K562 (cell line): ENCODE results near the gene BMP6. TPM values are rescaled to one million over a fixed set of nuclear protein-coding genes. Genes with fewer than 3 reads are reported as not detected.
A peak's percentile ranks its signal among the peaks of the same experiment; 100 is the strongest.

Source experiments
- CAMTA2 ChIP-seq: fragments of 250-450 bp; sonication (Bioruptor Pico); conservative IDR thresholded peaks from 2 replicates; pipeline ENCODE4 v1.5.1; 2022
- CTCFL ChIP-seq: IDR thresholded peaks from 2 replicates; pipeline ENCODE4 v1.6.1; 2011; ENCODE audit warnings: borderline replicate concordance, low read depth, mild to moderate bottlenecking, moderate library complexity, low read length; ENCODE audit not compliant: insufficient read depth, poor library complexity, severe bottlenecking
- ELK3 ChIP-seq: fragments of 450-650 bp; formaldehyde crosslinking; IDR thresholded peaks from 2 replicates; pipeline ENCODE4 v1.4.0; 2020; ENCODE audit warnings: mild to moderate bottlenecking
- HMG20A ChIP-seq: fragments of 450-650 bp; formaldehyde crosslinking; conservative IDR thresholded peaks from 2 replicates; pipeline ENCODE4 v1.4.0; 2020; ENCODE audit warnings: mild to moderate bottlenecking, mixed read lengths
- MBD1 ChIP-seq: fragments of 250-450 bp; sonication (Bioruptor Pico); IDR thresholded peaks from 2 replicates; pipeline ENCODE4 v1.8.0; 2022; ENCODE audit warnings: inconsistent platforms
- PML ChIP-seq: IDR thresholded peaks from 2 replicates; pipeline ENCODE4 v1.6.1; 2012; ENCODE audit warnings: low read length, inconsistent platforms
- THRAP3 ChIP-seq: fragments of 450-650 bp; IDR thresholded peaks from 2 replicates; pipeline ENCODE4 v1.6.1; 2016; ENCODE audit warnings: mild to moderate bottlenecking, inconsistent platforms, borderline replicate concordance
- ZFP36 ChIP-seq: fragments of 150-350 bp; IDR thresholded peaks from 2 replicates; pipeline ENCODE4 v1.6.1; 2018; ENCODE audit warnings: low read length, low read depth; ENCODE audit not compliant: partially characterized antibody
- ZNF408 ChIP-seq: fragments of 250-450 bp; sonication (Bioruptor Pico); IDR thresholded peaks from 2 replicates; pipeline ENCODE4 v1.4.0; 2020; ENCODE audit warnings: low read depth, mild to moderate bottlenecking, moderate library complexity
- ZNF445 ChIP-seq: fragments of 250-450 bp; sonication (Bioruptor Pico); IDR thresholded peaks from 2 replicates; pipeline ENCODE4 v1.4.0; 2020; ENCODE audit warnings: low read depth, mild to moderate bottlenecking, moderate library complexity
- ZSCAN29 ChIP-seq: fragments of 450-650 bp; IDR thresholded peaks from 2 replicates; pipeline ENCODE4 v1.6.1; 2017
- polyA plus RNA-seq, 8 experiments: library from polyadenylated mRNA; depleted of rRNA in 4 of 8; stranded (reverse) in 5 of 8; unstranded in 3 of 8; fragments of >200 nt; fragmentation: Nextera tagmentation in 2 of 8; fragmentation: Illumina TruSeq in 1 of 8; extraction: Ambion mirVana in 2 of 8; extraction: Trizol in 1 of 8; gene quantifications; 2 replicates each; pipeline versions ENCODE4 v1.2.1 to v1.2.3, GENCODE V29; 2011 to 2014; ENCODE audit warnings: inconsistent platforms in 1 of 8, missing spikeins in 1 of 8
- total RNA-seq, 7 experiments: library from RNA; depleted of rRNA in 6 of 7; stranded (reverse); fragments of >200 nt in 6 of 7; fragmentation: Illumina TruSeq in 2 of 7; extraction: Trizol in 2 of 7; gene quantifications; 2 replicates each; pipeline versions ENCODE4 v1.2.1 to v1.2.3, GENCODE V29; 2011 to 2021; ENCODE audit warnings: low replicate concordance in 1 of 7
- TF ChIP-seq, protein P1 (sequence below): sonication (generic); formaldehyde crosslinking; IDR thresholded peaks from 2 replicates; pipeline ENCODE4 v1.8.1; 2023; ENCODE audit warnings: mild to moderate bottlenecking, missing genetic modification reagents
- TF ChIP-seq, protein P2 (sequence below): sonication (generic); formaldehyde crosslinking; IDR thresholded peaks from 2 replicates; pipeline ENCODE4 v1.8.1; 2023; ENCODE audit warnings: mild to moderate bottlenecking, missing genetic modification reagents

The BMP6 gene
- total and polyA plus RNA-seq, 9 of the 15 experiments (the other 6 are each of a cell fraction or from before 2014, with no cell fraction given) = 0.01 to 0.13 (median 0.06) TPM; not detected in 3

DNA sequence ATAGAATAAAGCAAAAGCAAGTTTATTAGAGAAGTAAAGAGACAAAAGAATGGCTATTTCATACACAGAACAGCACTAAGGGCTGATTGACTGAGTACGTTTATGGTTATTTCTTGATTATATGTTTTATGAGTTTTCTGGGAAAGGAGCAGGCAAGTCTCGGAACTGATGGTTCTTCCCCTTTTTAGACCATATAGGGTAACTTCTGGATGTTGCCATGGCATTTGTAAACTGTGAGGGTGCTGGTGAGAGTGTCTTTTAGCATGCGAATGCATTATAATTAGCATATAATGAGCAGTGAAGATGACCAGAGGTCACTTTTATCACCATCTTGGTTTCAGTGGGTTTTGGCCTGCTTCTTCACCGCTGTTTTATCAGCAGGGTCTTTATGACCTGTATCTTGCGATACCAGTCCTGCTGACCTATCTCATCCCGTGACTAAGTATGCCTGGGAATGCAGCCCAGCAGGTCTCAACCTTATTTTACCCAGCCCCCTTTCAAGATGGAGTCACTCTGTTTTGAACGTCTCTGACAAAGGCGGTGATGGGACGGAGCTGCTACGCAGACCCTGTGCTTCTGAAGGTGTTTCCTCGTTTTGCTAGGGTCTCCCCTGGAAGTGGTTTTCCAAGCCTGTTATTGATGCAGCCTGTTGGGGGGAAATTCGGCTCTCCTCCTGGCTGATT lies 45.4 kb upstream of the BMP6 start (continued):
- TF ChIP-seq ZNF408 (CRISPR knock-in tag) = no peak
- no peak for TF ChIP-seq ELK3 (CRISPR knock-in tag)
- TF ChIP-seq, protein P1, sequence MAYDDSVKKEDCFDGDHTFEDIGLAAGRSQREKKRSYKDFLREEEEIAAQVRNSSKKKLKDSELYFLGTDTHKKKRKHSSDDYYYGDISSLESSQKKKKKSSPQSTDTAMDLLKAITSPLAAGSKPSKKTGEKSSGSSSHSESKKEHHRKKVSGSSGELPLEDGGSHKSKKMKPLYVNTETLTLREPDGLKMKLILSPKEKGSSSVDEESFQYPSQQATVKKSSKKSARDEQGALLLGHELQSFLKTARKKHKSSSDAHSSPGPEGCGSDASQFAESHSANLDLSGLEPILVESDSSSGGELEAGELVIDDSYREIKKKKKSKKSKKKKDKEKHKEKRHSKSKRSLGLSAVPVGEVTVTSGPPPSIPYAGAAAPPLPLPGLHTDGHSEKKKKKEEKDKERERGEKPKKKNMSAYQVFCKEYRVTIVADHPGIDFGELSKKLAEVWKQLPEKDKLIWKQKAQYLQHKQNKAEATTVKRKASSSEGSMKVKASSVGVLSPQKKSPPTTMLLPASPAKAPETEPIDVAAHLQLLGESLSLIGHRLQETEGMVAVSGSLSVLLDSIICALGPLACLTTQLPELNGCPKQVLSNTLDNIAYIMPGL (CRISPR knock-in tag) = no peak
- no peak for TF ChIP-seq HMG20A (CRISPR knock-in tag)
- TF ChIP-seq ZSCAN29 = no peak
- no peak for TF ChIP-seq ZNF445 (CRISPR knock-in tag)
- no peak for TF ChIP-seq MBD1
- TF ChIP-seq THRAP3 = no peak
- TF ChIP-seq CAMTA2 (CRISPR knock-in tag) = no peak
- TF ChIP-seq, protein P2, sequence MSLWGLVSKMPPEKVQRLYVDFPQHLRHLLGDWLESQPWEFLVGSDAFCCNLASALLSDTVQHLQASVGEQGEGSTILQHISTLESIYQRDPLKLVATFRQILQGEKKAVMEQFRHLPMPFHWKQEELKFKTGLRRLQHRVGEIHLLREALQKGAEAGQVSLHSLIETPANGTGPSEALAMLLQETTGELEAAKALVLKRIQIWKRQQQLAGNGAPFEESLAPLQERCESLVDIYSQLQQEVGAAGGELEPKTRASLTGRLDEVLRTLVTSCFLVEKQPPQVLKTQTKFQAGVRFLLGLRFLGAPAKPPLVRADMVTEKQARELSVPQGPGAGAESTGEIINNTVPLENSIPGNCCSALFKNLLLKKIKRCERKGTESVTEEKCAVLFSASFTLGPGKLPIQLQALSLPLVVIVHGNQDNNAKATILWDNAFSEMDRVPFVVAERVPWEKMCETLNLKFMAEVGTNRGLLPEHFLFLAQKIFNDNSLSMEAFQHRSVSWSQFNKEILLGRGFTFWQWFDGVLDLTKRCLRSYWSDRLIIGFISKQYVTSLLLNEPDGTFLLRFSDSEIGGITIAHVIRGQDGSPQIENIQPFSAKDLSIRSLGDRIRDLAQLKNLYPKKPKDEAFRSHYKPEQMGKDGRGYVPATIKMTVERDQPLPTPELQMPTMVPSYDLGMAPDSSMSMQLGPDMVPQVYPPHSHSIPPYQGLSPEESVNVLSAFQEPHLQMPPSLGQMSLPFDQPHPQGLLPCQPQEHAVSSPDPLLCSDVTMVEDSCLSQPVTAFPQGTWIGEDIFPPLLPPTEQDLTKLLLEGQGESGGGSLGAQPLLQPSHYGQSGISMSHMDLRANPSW (CRISPR knock-in tag) = no peak
- peak; percentile 3 for TF ChIP-seq ZFP36
- TF ChIP-seq CTCFL = no peak
- peak; percentile 49; the same call in 1 of the 2 replicates for TF ChIP-seq PML
